ENCODE data around the gene CBY2. TPM values are rescaled to one million over a fixed set of nuclear protein-coding genes. Genes with fewer than 3 reads are reported as not detected.

The CBY2 gene
- total and polyA plus RNA-seq, 10 donors, result 0.61 TPM; not detected in 9

GRCh38 chr13:45707516-45708100 lies 5.5 kb downstream of the CBY2 start:
- 85 to 94% (median 88%) methylated on average over 2 of the region's 2 CpGs for WGBS, 5 donors
- TF ChIP-seq CTCF (IDR thresholded peaks at IDR 0.05 in 8 of 11, conservative IDR thresholded peaks at IDR 0.05 in 3 of 11) (no peak), POLR2AphosphoS5 (IDR thresholded peaks at IDR 0.05) (no peak), POLR2A (IDR thresholded peaks at IDR 0.05) (no peak)
- DNase-seq, result no peak
- Histone ChIP-seq H3K9me3 (no peaks in the 10 kb centered on the region), H3K4me1 (no peaks in the 10 kb centered on the region), H3K36me3 (no peaks in the 10 kb centered on the region), H3K4me3 (no peak overlapping the region), H3K27me3 (replicated peaks in 1 of 7) (no peaks in the 10 kb centered on the region), H3K27ac (no peak overlapping the region)
- intact Hi-C loops (cut with DNase I; ENCODE audit: low total_unique reads), result no loop called here

GRCh38 chr13:45711951-45712350 lies 9.8 kb downstream of the CBY2 start:
- H3K4me1 ChIP-seq, result no peaks in the 10 kb centered on the region
- intact Hi-C loops (cut with DNase I; ENCODE audit: low total_unique reads), result no loop called here
- H3K36me3 ChIP-seq, result no peaks in the 10 kb centered on the region
- DNase-seq, result no peak
- H3K27me3 ChIP-seq (replicated peaks in 1 of 7), result no peaks in the 10 kb centered on the region
- TF ChIP-seq CTCF (IDR thresholded peaks at IDR 0.05 in 8 of 11, conservative IDR thresholded peaks at IDR 0.05 in 3 of 11) (no peak), POLR2A (IDR thresholded peaks at IDR 0.05) (no peak), POLR2AphosphoS5 (IDR thresholded peaks at IDR 0.05) (no peak)
- H3K9me3 ChIP-seq, result no peaks in the 10 kb centered on the region
- WGBS, 5 donors, result 83 to 100% (median 90%) methylated on average over 2 of the region's 2 CpGs
- no peak overlapping the region for H3K27ac ChIP-seq
- no peak overlapping the region for H3K4me3 ChIP-seq

- H3K4me3 ChIP-seq, result no peak overlapping the region
- 95 to 98% (median 96%) methylated on average over 34 of the region's 34 CpGs for WGBS, 5 donors
- DNase-seq, result no peak
- no peaks in the 10 kb centered on the region for H3K36me3 ChIP-seq
- H3K9me3 ChIP-seq, result no peaks in the 10 kb centered on the region
- H3K27me3 ChIP-seq (replicated peaks in 1 of 7), result no peaks in the 10 kb centered on the region
- no peaks in the 10 kb centered on the region for H3K4me1 ChIP-seq
- TF ChIP-seq POLR2A (IDR thresholded peaks at IDR 0.05) (no peak), CTCF (IDR thresholded peaks at IDR 0.05 in 8 of 11, conservative IDR thresholded peaks at IDR 0.05 in 3 of 11) (no peak), POLR2AphosphoS5 (IDR thresholded peaks at IDR 0.05) (no peak)
- H3K27ac ChIP-seq, result no peak overlapping the region
- intact Hi-C loops (cut with DNase I; ENCODE audit: low total_unique reads), result no loop called here
Measured at GRCh38 chr13:45713106-45713690, 11.1 kb downstream of the CBY2 start.

- no peaks in the 10 kb centered on the region for H3K27me3 ChIP-seq (replicated peaks in 1 of 7)
- H3K4me3 ChIP-seq, result no peak overlapping the region
- H3K36me3 ChIP-seq, result no peaks in the 10 kb centered on the region
- H3K9me3 ChIP-seq, result no peaks in the 10 kb centered on the region
- intact Hi-C loops (cut with DNase I; ENCODE audit: low total_unique reads), result no loop called here
- H3K4me1 ChIP-seq, result no peaks in the 10 kb centered on the region
- WGBS, 5 donors, result 93 to 96% (median 94%) methylated on average over 3 to 28 of the region's 28 CpGs
- no peak for TF ChIP-seq POLR2A (IDR thresholded peaks at IDR 0.05)
- no peak for TF ChIP-seq POLR2AphosphoS5 (IDR thresholded peaks at IDR 0.05)
- TF ChIP-seq CTCF (IDR thresholded peaks at IDR 0.05 in 8 of 11, conservative IDR thresholded peaks at IDR 0.05 in 3 of 11), result no peak
- peak; percentile 68 for DNase-seq
- no peak overlapping the region for H3K27ac ChIP-seq
Measured at GRCh38 chr13:45713721-45714120, 11.6 kb downstream of the CBY2 start.

Measured in spleen (tissue), 11 donors.